PC-3 (cell line): ENCODE results near the gene LRRC49. TPM values are rescaled to one million over a fixed set of nuclear protein-coding genes. Genes with fewer than 3 reads are reported as not detected.

Experiments
- ATAC-seq: fragments of 200-7000 bp; cut with Tn5 transposase; 2 replicates; pipeline ENCODE4 v1.9.1; 2020; ENCODE audit warnings: mild to moderate bottlenecking, moderate library complexity
- BruUV-seq: library from RNA; stranded (reverse); fragments of 400-500 nt; replicated peaks from 2 replicates; lab custom pipeline; 2021; lab: Mats Ljungman, UMichigan
- CTCF ChIA-PET: fragments of 300-600 bp; sonication (Branson Sonifier 250); formaldehyde crosslinking; loops from one replicate; lab custom pipeline; 2022; ENCODE audit warnings: antibody characterized with exemption; lab: Charles Lee
- POLR2A ChIA-PET: fragments of 300-600 bp; sonication (Branson Sonifier 250); formaldehyde crosslinking; loops from one replicate; lab custom pipeline; 2022; ENCODE audit warnings: antibody characterized with exemption; ENCODE audit not compliant: unreplicated experiment; lab: Charles Lee
- DNase-seq: peaks from one replicate; pipeline ENCODE4 v3.0.0-alpha.2; 2015
- H2AFZ ChIP-seq: fragments of 300-600 bp; sonication (generic); 2 replicates; pipeline ENCODE4 v1.6.0; 2016; ENCODE audit warnings: antibody characterized with exemption, low read length
- H3F3A ChIP-seq: fragments of 300-600 bp; sonication (generic); one replicate; pipeline ENCODE4 v1.6.0; 2017; ENCODE audit warnings: antibody characterized with exemption, low read length, control low read depth, mild to moderate bottlenecking; ENCODE audit not compliant: unreplicated experiment
- H3K27ac ChIP-seq: fragments of 300-600 bp; sonication (generic); 2 replicates; pipeline ENCODE4 v1.5.1; 2016; ENCODE audit warnings: mild to moderate bottlenecking, low read length
- H3K27me3 ChIP-seq: fragments of 300-600 bp; sonication (generic); 2 replicates; pipeline ENCODE4 v1.6.1; 2016; ENCODE audit warnings: low read length, mixed read lengths
- H3K36me3 ChIP-seq: fragments of 300-600 bp; sonication (generic); 2 replicates; pipeline ENCODE4 v1.6.1; 2016; ENCODE audit warnings: low read depth, mixed run types, low read length, mixed read lengths
- H3K4me1 ChIP-seq: fragments of 300-600 bp; sonication (generic); 2 replicates; pipeline ENCODE4 v1.5.1; 2016; ENCODE audit warnings: low read length; ENCODE audit not compliant: insufficient read depth
- H3K4me2 ChIP-seq: fragments of 300-600 bp; sonication (generic); 2 replicates; pipeline ENCODE4 v1.6.0; 2016; ENCODE audit warnings: low read length
- H3K4me3 ChIP-seq: fragments of 300-600 bp; sonication (generic); 2 replicates; pipeline ENCODE4 v1.5.1; 2016; ENCODE audit warnings: mild to moderate bottlenecking, low read length, mixed read lengths
- H3K79me2 ChIP-seq: fragments of 300-600 bp; sonication (generic); 2 replicates; pipeline ENCODE4 v1.6.1; 2017; ENCODE audit warnings: low read length, mixed read lengths
- H3K9ac ChIP-seq: fragments of 300-600 bp; sonication (generic); 2 replicates; pipeline ENCODE4 v1.6.0; 2016; ENCODE audit warnings: mild to moderate bottlenecking, low read length
- H3K9me2 ChIP-seq: fragments of 300-600 bp; sonication (generic); replicated peaks from 2 replicates; pipeline ENCODE4 v1.6.1; 2016; ENCODE audit warnings: mixed run types, low read length, mixed read lengths
- H3K9me3 ChIP-seq: fragments of 300-600 bp; sonication (generic); 2 replicates; pipeline ENCODE4 v1.6.1; 2016; ENCODE audit warnings: low read length, mixed read lengths
- H4K20me1 ChIP-seq: fragments of 300-600 bp; sonication (generic); 2 replicates; pipeline ENCODE4 v1.6.1; 2016; ENCODE audit warnings: low read length, mixed read lengths
- EZH2 ChIP-seq: fragments of 300-600 bp; sonication (generic); IDR thresholded peaks from one replicate; pipeline ENCODE4 v1.6.1; 2017; ENCODE audit warnings: antibody characterized with exemption, mild to moderate bottlenecking, low read length; ENCODE audit not compliant: unreplicated experiment
- EZH2phosphoT487 ChIP-seq: fragments of 300-600 bp; sonication (generic); IDR thresholded peaks from 2 replicates; pipeline ENCODE4 v1.6.1; 2018; ENCODE audit warnings: mild to moderate bottlenecking, antibody characterized with exemption, low read length, borderline replicate concordance
- intact Hi-C: fragments of 100-400 bp; cut with micrococcal nuclease; formaldehyde crosslinking; loops from 2 replicates; pipeline ENCODE4 v1.9.0; 2023
- total RNA-seq: library from RNA; depleted of rRNA; stranded (reverse); fragments of >200 nt; gene quantifications from 2 replicates; pipeline ENCODE4 v1.2.3, GENCODE V29; 2014
- TF ChIP-seq, protein P1 (sequence below): fragments of 300-600 bp; sonication (generic); conservative IDR thresholded peaks from 2 replicates; pipeline ENCODE4 v1.5.1; 2017; ENCODE audit warnings: antibody characterized with exemption, low read depth, mild to moderate bottlenecking, low read length

LRRC49 gene
- total RNA-seq, 1 experiment from 2014 or later, result 7.7 TPM

DNA sequence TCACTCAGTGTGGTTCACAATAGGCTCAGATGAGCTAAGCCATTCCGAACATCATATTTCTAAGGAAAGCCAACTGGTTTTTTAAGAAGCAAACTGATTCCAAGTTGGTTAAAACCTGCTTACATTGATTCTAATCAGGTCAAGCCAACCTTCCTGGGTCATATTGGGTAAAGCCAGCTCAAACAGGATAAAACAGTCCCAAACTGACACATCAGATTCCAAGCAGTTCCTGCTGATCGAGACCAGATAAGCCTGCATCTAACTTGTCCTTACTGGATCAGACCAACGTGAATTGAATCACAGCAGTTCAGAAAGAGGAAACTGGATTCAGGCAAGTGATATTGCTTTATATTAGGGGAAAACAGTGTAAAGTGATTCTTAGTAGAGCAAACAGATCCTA is 204.1 kb downstream of the LRRC49 start:
- H3K4me1 ChIP-seq, result peaks cover 28% of the 10 kb centered on the region
- no peaks in the 10 kb centered on the region for H4K20me1 ChIP-seq
- no peak for ATAC-seq
- TF ChIP-seq EZH2 (no peak), EZH2phosphoT487 (no peak)
- TF ChIP-seq, protein P1, sequence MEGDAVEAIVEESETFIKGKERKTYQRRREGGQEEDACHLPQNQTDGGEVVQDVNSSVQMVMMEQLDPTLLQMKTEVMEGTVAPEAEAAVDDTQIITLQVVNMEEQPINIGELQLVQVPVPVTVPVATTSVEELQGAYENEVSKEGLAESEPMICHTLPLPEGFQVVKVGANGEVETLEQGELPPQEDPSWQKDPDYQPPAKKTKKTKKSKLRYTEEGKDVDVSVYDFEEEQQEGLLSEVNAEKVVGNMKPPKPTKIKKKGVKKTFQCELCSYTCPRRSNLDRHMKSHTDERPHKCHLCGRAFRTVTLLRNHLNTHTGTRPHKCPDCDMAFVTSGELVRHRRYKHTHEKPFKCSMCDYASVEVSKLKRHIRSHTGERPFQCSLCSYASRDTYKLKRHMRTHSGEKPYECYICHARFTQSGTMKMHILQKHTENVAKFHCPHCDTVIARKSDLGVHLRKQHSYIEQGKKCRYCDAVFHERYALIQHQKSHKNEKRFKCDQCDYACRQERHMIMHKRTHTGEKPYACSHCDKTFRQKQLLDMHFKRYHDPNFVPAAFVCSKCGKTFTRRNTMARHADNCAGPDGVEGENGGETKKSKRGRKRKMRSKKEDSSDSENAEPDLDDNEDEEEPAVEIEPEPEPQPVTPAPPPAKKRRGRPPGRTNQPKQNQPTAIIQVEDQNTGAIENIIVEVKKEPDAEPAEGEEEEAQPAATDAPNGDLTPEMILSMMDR, result no peak
- no peak overlapping the region for H3K9ac ChIP-seq
- no peaks in the 10 kb centered on the region for H3K36me3 ChIP-seq
- BruUV-seq, result no TSS peak
- H3K79me2 ChIP-seq, result no peaks in the 10 kb centered on the region
- ChIA-PET POLR2A (no interaction called here), CTCF (interaction anchor here (0.5 to 1.1 kb wide), 2 partner anchors 85 to 206 kb away, joined by 3 read pairs; no protein-coding TSS in a partner anchor)
- H3K9me2 ChIP-seq, result no peaks in the 10 kb centered on the region
- peak; percentile 78 for DNase-seq
- no peaks in the 10 kb centered on the region for H3F3A ChIP-seq
- no peaks in the 10 kb centered on the region for H3K9me3 ChIP-seq
- peak overlapping the region; percentile 59 for H2AFZ ChIP-seq
- peak overlapping the region; percentile 53 for H3K27ac ChIP-seq
- no peak overlapping the region for H3K4me3 ChIP-seq
- peak overlapping the region; percentile 42 for H3K4me2 ChIP-seq
- intact Hi-C loops, result no loop called here
- H3K27me3 ChIP-seq, result no peaks in the 10 kb centered on the region

DNA sequence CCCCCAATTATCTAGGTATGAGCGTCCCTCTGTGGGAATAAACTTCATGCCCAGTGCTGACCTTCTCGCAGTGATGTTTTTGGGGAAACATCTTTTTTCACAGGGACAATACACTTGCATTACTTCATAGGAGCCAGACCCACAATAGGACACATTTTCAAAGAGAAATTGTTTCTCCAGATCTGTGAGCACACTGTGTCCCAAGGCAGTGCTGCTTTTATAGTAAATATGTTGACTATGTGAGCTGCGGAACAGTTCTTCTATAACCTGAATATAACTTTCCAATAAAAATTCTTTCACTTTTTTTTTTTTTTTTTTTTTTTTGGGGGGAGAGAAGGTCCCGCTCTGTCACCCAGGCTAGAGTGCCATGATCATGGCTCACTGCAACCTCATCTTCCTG is 205.3 kb downstream of the LRRC49 start:
- Histone ChIP-seq H3K9me3 (no peaks in the 10 kb centered on the region), H3K9ac (no peak overlapping the region), H3F3A (no peaks in the 10 kb centered on the region), H2AFZ (no peak overlapping the region), H3K4me2 (no peak overlapping the region), H3K4me3 (no peak overlapping the region), H3K79me2 (no peaks in the 10 kb centered on the region), H3K36me3 (no peaks in the 10 kb centered on the region), H4K20me1 (no peaks in the 10 kb centered on the region), H3K27me3 (no peaks in the 10 kb centered on the region), H3K4me1 (peaks cover 25% of the 10 kb centered on the region), H3K27ac (no peak overlapping the region), H3K9me2 (no peaks in the 10 kb centered on the region)
- TF ChIP-seq EZH2phosphoT487, result no peak
- TF ChIP-seq EZH2, result no peak
- TF ChIP-seq, protein P1, result no peak
- POLR2A ChIA-PET, result no interaction called here
- no peak for DNase-seq
- no TSS peak for BruUV-seq
- CTCF ChIA-PET, result no interaction called here
- intact Hi-C loops, result no loop called here
- ATAC-seq, result no peak

DNA sequence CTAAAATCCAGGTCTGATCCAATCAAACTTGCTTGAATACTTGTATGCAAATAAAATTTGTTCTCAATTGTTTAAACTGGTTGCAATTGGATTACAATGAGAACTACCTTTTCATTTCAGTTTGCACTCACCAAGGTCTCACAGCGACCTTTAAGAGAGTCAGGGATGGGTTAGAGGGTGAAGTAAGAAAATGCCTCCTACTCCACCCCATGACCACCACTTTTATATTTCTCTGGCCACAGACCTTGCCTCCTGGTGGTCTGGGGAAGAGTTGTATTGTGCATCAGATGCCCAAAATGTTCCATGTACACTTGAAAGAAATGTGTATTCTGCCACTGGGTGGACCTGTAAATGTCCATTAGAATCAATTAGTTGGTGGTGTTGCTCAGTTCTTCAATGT is 206.3 kb downstream of the LRRC49 start:
- CTCF ChIA-PET, result no interaction called here
- intact Hi-C loops, result no loop called here

More for the DNA sequence above, 206.3 kb downstream of the LRRC49 start:
- POLR2A ChIA-PET, result no interaction called here
- no peaks in the 10 kb centered on the region for H3K27me3 ChIP-seq
- H3K4me3 ChIP-seq, result no peak overlapping the region
- no peaks in the 10 kb centered on the region for H3F3A ChIP-seq
- no peak overlapping the region for H3K4me2 ChIP-seq
- H2AFZ ChIP-seq, result no peak overlapping the region
- no peaks in the 10 kb centered on the region for H3K9me3 ChIP-seq
- no TSS peak for BruUV-seq
- no peak overlapping the region for H3K27ac ChIP-seq
- H3K9ac ChIP-seq, result no peak overlapping the region
- TF ChIP-seq EZH2 (no peak), EZH2phosphoT487 (no peak)
- TF ChIP-seq, protein P1, result no peak
- no peaks in the 10 kb centered on the region for H3K36me3 ChIP-seq
- H3K4me1 ChIP-seq, result peaks cover 15% of the 10 kb centered on the region
- ATAC-seq (no peak), DNase-seq (no peak)
- H3K9me2 ChIP-seq, result no peaks in the 10 kb centered on the region
- no peaks in the 10 kb centered on the region for H3K79me2 ChIP-seq
- H4K20me1 ChIP-seq, result no peaks in the 10 kb centered on the region
